Muscle layer of duodenum (tissue), 2 donors: Measurements from ENCODE around the gene HIGD1C.
A peak's percentile ranks its signal among the peaks of the same experiment; 100 is the strongest.
"Not testable (repeated sequence)": the region's sequence is repeated elsewhere in the genome, so short reads cannot be mapped to it uniquely, and the experiment has no call there.

ENCODE experiments used
- H3K27ac ChIP-seq: one replicate; pipeline ENCODE4 v1.7.0; 2013; ENCODE audit warnings: mild to moderate bottlenecking, low read length
- H3K27me3 ChIP-seq: one replicate; pipeline ENCODE4 v1.7.0; 2013; ENCODE audit warnings: low read depth, mild to moderate bottlenecking, control low read depth, low read length
- H3K36me3 ChIP-seq, 2 donors: one replicate each; pipeline ENCODE4 v1.7.0; 2013; ENCODE audit warnings: low read length in 2 of 2, control low read depth in 1 of 2, mild to moderate bottlenecking in 1 of 2; ENCODE audit not compliant: insufficient read depth in 2 of 2, control insufficient read depth in 1 of 2
- H3K4me1 ChIP-seq, 2 donors: one replicate each; pipeline ENCODE4 v1.7.0; 2013; ENCODE audit warnings: low read length in 2 of 2, mild to moderate bottlenecking in 2 of 2, control low read depth in 1 of 2, moderate library complexity in 1 of 2; ENCODE audit not compliant: insufficient read depth in 2 of 2, control insufficient read depth in 1 of 2
- H3K4me3 ChIP-seq, 2 donors: one replicate each; pipeline ENCODE4 v1.7.0; 2013; ENCODE audit warnings: low read length in 2 of 2, low read depth in 1 of 2, mild to moderate bottlenecking in 1 of 2
- H3K9me3 ChIP-seq, 2 donors: one replicate each; pipeline ENCODE4 v1.7.0; 2013; ENCODE audit warnings: low read length in 2 of 2, control low read depth in 1 of 2, mild to moderate bottlenecking in 1 of 2; ENCODE audit not compliant: control insufficient read depth in 1 of 2
- donor health status: healthy.

The HIGD1C gene

DNA sequence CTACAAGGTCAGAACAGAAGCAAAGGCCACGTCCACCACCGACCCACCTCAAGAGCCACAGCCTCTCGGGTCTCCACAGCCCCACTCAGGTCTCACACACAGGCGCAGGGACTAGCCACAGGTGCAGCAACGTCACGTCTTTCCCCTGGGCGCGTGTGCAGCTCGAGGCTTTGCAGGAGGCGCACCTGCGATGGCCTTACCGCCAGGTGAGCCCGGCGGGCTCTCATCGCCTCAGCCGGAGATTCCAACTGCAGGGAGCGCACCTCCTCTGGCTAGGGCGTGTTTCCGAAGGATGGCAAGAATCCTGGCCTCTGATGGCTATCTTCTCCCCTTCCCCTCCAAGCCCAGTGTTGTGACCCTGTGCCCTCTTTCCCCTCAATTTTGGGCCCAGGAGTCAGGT, at the start of gene HIGD1C:
TSS of gene HIGD1C (plus strand) at position 35 of the 400 bp plus-strand sequence. CDS start 1,455 bp downstream, outside the sequence.
- H3K27me3 ChIP-seq: no peaks in the 10 kb centered on the region
- no peaks in the 10 kb centered on the region for H3K9me3 ChIP-seq
- H3K27ac ChIP-seq: no peak within 1 kb of the TSS
- H3K4me1 ChIP-seq: peaks cover 0 to 4% of the 10 kb centered on the region in 2 donors
- H3K36me3 ChIP-seq: no peaks in the 10 kb centered on the region
- no peak within 1 kb of the TSS for H3K4me3 ChIP-seq

GRCh38 chr12:50908479-50908878, 43.9 kb upstream of the HIGD1C start:
- H3K27me3 ChIP-seq, H3K4me3 ChIP-seq, H3K4me1 ChIP-seq, H3K36me3 ChIP-seq, H3K27ac ChIP-seq: not testable (repeated sequence)
- H3K9me3 ChIP-seq: peaks cover 0 to 16% of the 10 kb centered on the region in 2 donors

- H3K4me3 ChIP-seq, H3K4me1 ChIP-seq, H3K36me3 ChIP-seq: not testable (repeated sequence)
These were observed 40.0 kb upstream of the HIGD1C start for GRCh38 chr12:50912361-50912760.

DNA sequence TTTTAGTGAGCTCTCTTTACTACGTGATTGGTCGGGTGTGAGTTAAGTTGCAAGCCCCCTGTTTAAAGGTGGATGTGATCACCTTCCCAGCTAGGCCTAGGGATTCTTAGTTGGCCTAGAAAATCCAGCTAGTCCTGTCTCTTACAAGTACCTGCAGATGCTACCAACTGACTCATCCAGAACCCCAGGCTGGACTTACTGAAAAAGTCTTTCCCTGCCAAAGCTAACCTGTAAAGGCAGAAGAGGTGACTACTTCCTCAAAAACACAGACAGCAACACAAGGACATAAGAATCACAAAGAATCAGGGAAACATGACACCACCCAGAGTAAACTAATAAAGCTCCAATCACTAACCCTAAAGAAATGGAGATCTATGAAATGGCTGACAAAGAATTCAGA, 39.1 kb upstream of the HIGD1C start:
- no peak overlapping the region for H3K27ac ChIP-seq
- peaks cover 11 to 37% of the 10 kb centered on the region in 2 donors for H3K9me3 ChIP-seq

More at GRCh38 chr12:50912361-50912760, 40.0 kb upstream of the HIGD1C start:
- H3K9me3 ChIP-seq: peaks cover 11 to 37% of the 10 kb centered on the region in 2 donors
- not testable (repeated sequence) for H3K27me3 ChIP-seq, H3K27ac ChIP-seq

DNA sequence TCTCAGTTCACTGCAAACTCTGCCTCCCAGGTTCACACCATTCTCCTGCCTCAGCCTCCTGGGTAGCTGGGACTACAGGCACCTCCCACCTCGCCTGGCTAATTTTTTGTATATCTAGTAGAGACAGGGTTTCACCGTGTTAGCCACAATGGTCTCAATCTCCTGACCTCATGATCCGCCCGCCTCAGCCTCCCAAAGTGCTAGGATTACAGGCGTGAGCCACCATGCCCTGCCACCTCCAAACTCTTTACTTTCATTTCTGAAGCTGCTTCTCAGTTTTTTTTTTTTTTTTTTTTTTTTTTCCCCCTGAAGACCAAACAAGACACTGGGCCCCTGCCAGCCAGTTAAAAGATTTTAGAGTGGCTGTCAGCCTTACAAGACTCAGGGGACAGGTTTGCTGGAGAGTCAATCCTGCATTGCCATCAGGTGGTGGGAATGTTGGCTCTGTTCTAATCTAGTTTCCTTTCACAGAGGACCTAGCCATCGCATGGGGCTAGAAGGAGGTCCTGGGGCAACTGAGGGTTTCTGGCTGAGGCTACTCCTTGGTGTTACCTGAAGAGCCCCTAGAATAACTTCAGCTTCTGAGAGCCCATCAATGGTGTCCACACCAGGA, 37.4 kb upstream of the HIGD1C start:
- Histone ChIP-seq H3K36me3 (no peaks in the 10 kb centered on the region), H3K27me3 (no peaks in the 10 kb centered on the region), H3K4me1 (no peaks in the 10 kb centered on the region), H3K4me3 (no peak overlapping the region), H3K9me3 (peaks cover 11 to 37% of the 10 kb centered on the region in 2 donors), H3K27ac (no peak overlapping the region)

More for the DNA sequence above, 39.1 kb upstream of the HIGD1C start:
- H3K36me3 ChIP-seq: no peaks in the 10 kb centered on the region
- no peaks in the 10 kb centered on the region for H3K27me3 ChIP-seq
- H3K4me1 ChIP-seq: no peaks in the 10 kb centered on the region
- no peak overlapping the region for H3K4me3 ChIP-seq

DNA sequence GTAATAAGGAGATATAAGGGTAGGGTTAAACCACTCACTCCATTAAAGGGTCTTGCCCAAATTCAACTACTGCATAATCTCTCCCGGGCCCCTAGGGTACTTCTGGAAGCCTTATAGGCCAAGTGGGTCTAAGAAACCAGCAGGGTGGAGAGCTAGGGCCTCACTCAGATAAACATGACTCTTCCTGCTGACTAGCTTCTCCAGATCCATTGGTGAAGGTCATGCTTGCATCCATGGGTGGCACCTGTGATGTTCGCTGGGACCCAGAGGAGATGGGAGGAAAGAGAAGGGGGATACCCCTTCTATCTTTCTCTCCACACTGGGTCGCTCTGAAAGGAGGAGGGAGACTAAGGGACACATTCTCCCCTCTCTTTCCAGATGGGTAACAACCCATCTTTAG, 36.1 kb upstream of the HIGD1C start:
- Histone ChIP-seq H3K27ac (no peak overlapping the region), H3K36me3 (no peaks in the 10 kb centered on the region), H3K4me3 (peak overlapping the region in 1 of 2 donors; percentile 27), H3K27me3 (no peaks in the 10 kb centered on the region), H3K9me3 (peaks cover 11 to 37% of the 10 kb centered on the region in 2 donors), H3K4me1 (peaks cover 0 to 4% of the 10 kb centered on the region in 2 donors)

- Histone ChIP-seq H3K36me3 (no peaks in the 10 kb centered on the region), H3K4me1 (peaks cover 0 to 13% of the 10 kb centered on the region in 2 donors), H3K4me3 (no peak overlapping the region), H3K27me3 (no peaks in the 10 kb centered on the region), H3K9me3 (peaks cover 11 to 21% of the 10 kb centered on the region in 2 donors), H3K27ac (no peak overlapping the region)
These were observed 33.6 kb upstream of the HIGD1C start for GRCh38 chr12:50918584-50919316.

DNA sequence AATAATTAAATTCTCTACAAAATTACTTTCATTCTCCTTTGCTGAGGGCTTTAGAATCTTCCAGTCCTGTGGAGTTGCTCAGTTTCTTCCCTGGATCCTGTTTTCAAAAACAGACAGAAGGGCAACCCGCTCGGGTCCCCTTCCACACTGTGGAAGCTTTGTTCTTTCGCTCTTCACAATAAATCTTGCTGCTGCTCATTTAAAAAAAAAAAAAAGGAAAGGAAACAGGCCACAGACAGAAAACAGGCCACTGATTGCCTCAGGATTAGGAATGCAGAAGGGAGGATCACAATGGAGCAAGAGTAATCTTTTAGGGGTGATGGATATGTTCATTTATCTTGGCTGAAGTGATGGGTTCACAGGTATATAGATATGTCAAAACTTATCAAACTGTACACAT, 29.5 kb upstream of the HIGD1C start:
- Histone ChIP-seq H3K4me3 (peak overlapping the region; percentile 14 to 30), H3K4me1 (peaks cover 0 to 17% of the 10 kb centered on the region in 2 donors), H3K36me3 (no peaks in the 10 kb centered on the region), H3K27ac (peak overlapping the region; percentile 76), H3K9me3 (no peaks in the 10 kb centered on the region), H3K27me3 (no peaks in the 10 kb centered on the region)

GRCh38 chr12:50923361-50924130, 28.8 kb upstream of the HIGD1C start:
- Histone ChIP-seq H3K27ac (peak overlapping the region; percentile 92), H3K27me3 (no peaks in the 10 kb centered on the region), H3K9me3 (no peaks in the 10 kb centered on the region), H3K4me1 (peaks cover 0 to 24% of the 10 kb centered on the region in 2 donors), H3K4me3 (peak overlapping the region; percentile 47 to 81), H3K36me3 (no peaks in the 10 kb centered on the region)

- no peaks in the 10 kb centered on the region for H3K27me3 ChIP-seq
- H3K4me3 ChIP-seq: peak overlapping the region; percentile 47 to 81
- H3K36me3 ChIP-seq: no peaks in the 10 kb centered on the region
- no peaks in the 10 kb centered on the region for H3K9me3 ChIP-seq
- peak overlapping the region; percentile 92 for H3K27ac ChIP-seq
- H3K4me1 ChIP-seq: peaks cover 0 to 29% of the 10 kb centered on the region in 2 donors
These were observed 28.3 kb upstream of the HIGD1C start for GRCh38 chr12:50924131-50924438.
